Measurements from ENCODE around the gene FAM107B. TPM values are rescaled to one million over a fixed set of nuclear protein-coding genes. Genes with fewer than 3 reads are reported as not detected.

FAM107B gene
- total and polyA plus RNA-seq, 2 donors (not counting 3 experiments of a cell fraction or from before 2014, with no cell fraction given): 39.2 to 176 TPM

- no peak overlapping the region for H3K27ac ChIP-seq (ENCODE audit: insufficient read depth, low read depth, low read length)
- no peaks in the 10 kb centered on the region for H3K9me3 ChIP-seq (replicated peaks; ENCODE audit: control insufficient read depth, insufficient read depth, low read length)
- no peaks in the 10 kb centered on the region for H3K27me3 ChIP-seq (ENCODE audit: control insufficient read depth in 2 of 2, insufficient read depth in 2 of 2, low read length in 2 of 2)
- no peaks in the 10 kb centered on the region for H3K79me2 ChIP-seq (ENCODE audit: control insufficient read depth, insufficient read depth, low read length)
- POLR2A ChIA-PET: no interaction called here
- BruUV-seq (replicated peaks): no TSS peak
- no peak for TF ChIP-seq POLR2A (IDR thresholded peaks at IDR 0.05; ENCODE audit: low read depth, low read length)
- no peak for TF ChIP-seq MYC (IDR thresholded peaks at IDR 0.05; ENCODE audit: low read depth, low read length)
- TF ChIP-seq JUN (IDR thresholded peaks at IDR 0.05; ENCODE audit: borderline replicate concordance, insufficient read depth, insufficient read length, low read depth): no peak
- TF ChIP-seq MAX (IDR thresholded peaks at IDR 0.05; ENCODE audit: insufficient read depth, insufficient read length): no peak
- TF ChIP-seq POLR2AphosphoS5 (IDR thresholded peaks at IDR 0.05; ENCODE audit: insufficient read depth, low read depth, low read length): no peak
- no peak for TF ChIP-seq GATA2 (IDR thresholded peaks at IDR 0.05; ENCODE audit: insufficient read depth, insufficient read length, low read depth, low read length)
- no peak for TF ChIP-seq FOS (IDR thresholded peaks at IDR 0.05; ENCODE audit: borderline replicate concordance, insufficient read depth, low read length)
- no peak for TF ChIP-seq EZH2 (IDR thresholded peaks at IDR 0.05; ENCODE audit: borderline replicate concordance, low read depth, low read length, severe bottlenecking)
- no peak for TF ChIP-seq CTCF (IDR thresholded peaks at IDR 0.05; ENCODE audit: extremely low read depth in 1 of 2, insufficient read depth in 1 of 2, low read depth in 1 of 2, low read length in 2 of 2)
- no peaks in the 10 kb centered on the region for H4K20me1 ChIP-seq (replicated peaks; ENCODE audit: control insufficient read depth, extremely low read depth, insufficient read depth, low read length)
- no peaks in the 10 kb centered on the region for H3K4me1 ChIP-seq (ENCODE audit: control insufficient read depth, extremely low read depth, insufficient read depth, low read length)
- no peaks in the 10 kb centered on the region for H3K9me1 ChIP-seq (replicated peaks; ENCODE audit: control insufficient read depth, extremely low read depth, insufficient read depth, low read length)
- dilution Hi-C loops (cut with MboI; ENCODE audit: extremely low pct_ligation_motif_present, low sequenced_read_pairs) (no loop called here), intact Hi-C loops (cut with micrococcal nuclease) (no loop called here)
- no peaks in the 10 kb centered on the region for H3K36me3 ChIP-seq (ENCODE audit: control insufficient read depth in 2 of 2, extremely low read depth in 1 of 2, insufficient read depth in 2 of 2, low read length in 2 of 2)
- CTCF ChIA-PET: interaction anchor here (0.6 to 0.7 kb wide), 2 partner anchors 9 to 10 kb away, joined by 4 to 5 read pairs; no protein-coding TSS in a partner anchor
- DNase-seq (ENCODE audit: low read depth, low spot score): no peak
- H3K9ac ChIP-seq (replicated peaks; ENCODE audit: extremely low read depth, insufficient read depth, low read length): no peak overlapping the region
- H3K4me2 ChIP-seq (ENCODE audit: insufficient read depth, low read length): no peak overlapping the region
- FAIRE-seq: no peak
- no peak overlapping the region for H3K4me3 ChIP-seq (replicated peaks in 1 of 3; ENCODE audit: insufficient read depth in 1 of 3, low read depth in 1 of 3, low read length in 3 of 3)
- no peak overlapping the region for H2AFZ ChIP-seq (ENCODE audit: low read depth, low read length)
Observed at GRCh38 chr10:14695847-14696480, 78.7 kb downstream of the FAM107B start.

Data from endothelial cell of umbilical vein (primary cell).